Measurements from ENCODE around the gene XDH. TPM values are rescaled to one million over a fixed set of nuclear protein-coding genes. Genes with fewer than 3 reads are reported as not detected.

XDH gene
- total RNA-seq, 1 donor from 2014 or later: 0.41 TPM

- ATAC-seq: no peak
- DNase-seq: no peak
- H3K27ac ChIP-seq: no peak overlapping the region
- no peaks in the 10 kb centered on the region for H3K4me1 ChIP-seq
- no peaks in the 10 kb centered on the region for H3K9me3 ChIP-seq
- no peak overlapping the region for H3K4me3 ChIP-seq
- no peaks in the 10 kb centered on the region for H3K36me3 ChIP-seq
- no peak for TF ChIP-seq CTCF (IDR thresholded peaks at IDR 0.05)
- no peaks in the 10 kb centered on the region for H3K27me3 ChIP-seq
- intact Hi-C loops (cut with DNase I): loop anchor here (5.0 kb wide), 1 partner anchor 620 kb away; no protein-coding TSS in a partner anchor
Measured at GRCh38 chr2:31332521-31332920, 82.0 kb downstream of the XDH start.

- no peaks in the 10 kb centered on the region for H3K36me3 ChIP-seq
- no peaks in the 10 kb centered on the region for H3K9me3 ChIP-seq
- intact Hi-C loops (cut with DNase I): loop anchor here (5.0 kb wide), 1 partner anchor 619 kb away; no protein-coding TSS in a partner anchor
- no peak for TF ChIP-seq CTCF (IDR thresholded peaks at IDR 0.05)
- ATAC-seq (no peak), DNase-seq (no peak)
- H3K4me1 ChIP-seq: no peaks in the 10 kb centered on the region
- H3K27ac ChIP-seq: no peak overlapping the region
- H3K4me3 ChIP-seq: no peak overlapping the region
- no peaks in the 10 kb centered on the region for H3K27me3 ChIP-seq
Measured at GRCh38 chr2:31331156-31331555, 83.4 kb downstream of the XDH start.

- intact Hi-C loops (cut with DNase I): no loop called here
- no peaks in the 10 kb centered on the region for H3K36me3 ChIP-seq
- DNase-seq (no peak), ATAC-seq (no peak)
- TF ChIP-seq CTCF (IDR thresholded peaks at IDR 0.05): no peak
- H3K9me3 ChIP-seq: no peaks in the 10 kb centered on the region
- H3K4me3 ChIP-seq: no peak overlapping the region
- H3K27ac ChIP-seq: no peak overlapping the region
- H3K27me3 ChIP-seq: no peaks in the 10 kb centered on the region
- H3K4me1 ChIP-seq: no peaks in the 10 kb centered on the region
Measured at GRCh38 chr2:31329081-31329625, 85.4 kb downstream of the XDH start.

GRCh38 chr2:31328026-31328425, 86.5 kb downstream of the XDH start:
- H3K9me3 ChIP-seq: no peaks in the 10 kb centered on the region
- no peaks in the 10 kb centered on the region for H3K36me3 ChIP-seq
- no peaks in the 10 kb centered on the region for H3K4me1 ChIP-seq
- intact Hi-C loops (cut with DNase I): no loop called here
- no peak for TF ChIP-seq CTCF (IDR thresholded peaks at IDR 0.05)
- no peak for DNase-seq
- H3K27ac ChIP-seq: no peak overlapping the region
- no peak overlapping the region for H3K4me3 ChIP-seq
- no peak for ATAC-seq
- no peaks in the 10 kb centered on the region for H3K27me3 ChIP-seq

GRCh38 chr2:31327505-31327904, 87.0 kb downstream of the XDH start:
- DNase-seq: no peak
- H3K27ac ChIP-seq: no peak overlapping the region
- no peaks in the 10 kb centered on the region for H3K36me3 ChIP-seq
- no peaks in the 10 kb centered on the region for H3K27me3 ChIP-seq
- H3K4me3 ChIP-seq: no peak overlapping the region
- no peaks in the 10 kb centered on the region for H3K4me1 ChIP-seq
- TF ChIP-seq CTCF (IDR thresholded peaks at IDR 0.05): no peak
- ATAC-seq: no peak
- H3K9me3 ChIP-seq: no peaks in the 10 kb centered on the region
- intact Hi-C loops (cut with DNase I): no loop called here

Measured in upper lobe of right lung (tissue), 1 donor.